A549 treated with DMSO at 1 μM for 4 hours (cell line): ENCODE data around the gene NMT1. TPM values are rescaled to one million over a fixed set of nuclear protein-coding genes. Genes with fewer than 3 reads are reported as not detected.

ENCODE experiments used
- total RNA-seq: library from RNA; stranded (reverse); fragments of 200-300 nt; extraction: Qiagen RNA extraction; gene quantifications from 5 replicates; pipeline ENCODE4 v1.2.3, GENCODE V29; 2022; ENCODE audit warnings: low read depth

The NMT1 gene
- 162 to 316 TPM (median 205 TPM) in 5 replicates for total RNA-seq

GRCh38 chr17:45060797-45061605 lies at the start of gene NMT1:
TSS of gene NMT1 (plus strand) at chr17:45061317. CDS start at chr17:45061330, 13 bp downstream.

DNA sequence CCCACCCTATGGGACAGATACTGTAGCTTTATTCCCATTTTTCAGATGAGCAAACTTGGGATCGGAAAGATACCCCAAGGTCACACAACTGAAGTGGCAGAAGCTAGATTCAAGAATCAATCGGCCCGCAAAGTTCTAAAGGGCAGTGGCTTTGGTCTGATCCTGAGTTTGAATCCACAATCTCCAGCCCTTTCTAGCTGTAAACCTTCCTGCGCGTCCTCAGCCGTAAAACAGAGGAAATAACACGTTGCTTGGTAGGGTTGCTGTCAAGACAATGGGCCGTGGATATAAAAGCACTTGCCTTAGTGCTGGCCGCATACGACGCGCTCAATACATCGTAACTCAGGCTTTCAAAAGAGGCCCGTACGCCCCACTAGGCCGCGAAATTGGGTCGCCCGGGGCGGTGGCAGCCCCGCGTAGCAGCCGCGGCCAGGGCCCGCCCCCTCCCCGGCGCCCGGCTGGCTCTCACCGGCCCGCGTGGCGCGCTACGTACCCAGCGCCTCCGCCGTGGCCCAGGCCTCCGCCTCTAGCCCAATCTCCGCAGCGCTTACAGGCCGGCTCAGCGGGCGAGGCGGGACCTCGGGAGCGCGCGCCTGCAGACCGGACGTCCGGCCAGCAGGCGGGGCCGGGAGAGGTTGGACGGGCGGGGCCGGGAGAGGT lies 9.9 kb upstream of the NMT1 start, which contains the start of gene DCAKD:
TSS of gene DCAKD (minus strand) at position 573 of the 660 bp plus-strand sequence. CDS start 16,747 bp downstream, outside the sequence.

DNA sequence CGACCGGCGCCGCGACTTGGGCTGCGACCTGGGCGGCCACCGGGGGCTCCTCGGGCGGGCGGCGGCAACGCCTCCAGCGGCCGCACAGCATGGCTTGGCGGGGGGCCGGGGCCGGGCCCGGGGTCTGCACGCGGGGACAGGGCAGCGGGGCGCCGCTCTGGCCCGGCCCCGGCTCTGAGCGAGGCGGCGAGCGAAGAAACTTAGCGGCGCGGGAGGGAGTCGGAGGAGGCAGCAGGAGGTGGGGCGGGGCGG lies 71.1 kb downstream of the NMT1 start, which contains the start of gene PLCD3:
TSS of gene PLCD3 (minus strand) at position 196 of the 252 bp plus-strand sequence. CDS start at position 91, 105 bp downstream.

GRCh38 chr17:45135192-45135977 lies 74.3 kb downstream of the NMT1 start, which contains the start of gene ACBD4:
TSS of gene ACBD4 (plus strand) at chr17:45135687. CDS start at chr17:45136145, 458 bp downstream.

DNA sequence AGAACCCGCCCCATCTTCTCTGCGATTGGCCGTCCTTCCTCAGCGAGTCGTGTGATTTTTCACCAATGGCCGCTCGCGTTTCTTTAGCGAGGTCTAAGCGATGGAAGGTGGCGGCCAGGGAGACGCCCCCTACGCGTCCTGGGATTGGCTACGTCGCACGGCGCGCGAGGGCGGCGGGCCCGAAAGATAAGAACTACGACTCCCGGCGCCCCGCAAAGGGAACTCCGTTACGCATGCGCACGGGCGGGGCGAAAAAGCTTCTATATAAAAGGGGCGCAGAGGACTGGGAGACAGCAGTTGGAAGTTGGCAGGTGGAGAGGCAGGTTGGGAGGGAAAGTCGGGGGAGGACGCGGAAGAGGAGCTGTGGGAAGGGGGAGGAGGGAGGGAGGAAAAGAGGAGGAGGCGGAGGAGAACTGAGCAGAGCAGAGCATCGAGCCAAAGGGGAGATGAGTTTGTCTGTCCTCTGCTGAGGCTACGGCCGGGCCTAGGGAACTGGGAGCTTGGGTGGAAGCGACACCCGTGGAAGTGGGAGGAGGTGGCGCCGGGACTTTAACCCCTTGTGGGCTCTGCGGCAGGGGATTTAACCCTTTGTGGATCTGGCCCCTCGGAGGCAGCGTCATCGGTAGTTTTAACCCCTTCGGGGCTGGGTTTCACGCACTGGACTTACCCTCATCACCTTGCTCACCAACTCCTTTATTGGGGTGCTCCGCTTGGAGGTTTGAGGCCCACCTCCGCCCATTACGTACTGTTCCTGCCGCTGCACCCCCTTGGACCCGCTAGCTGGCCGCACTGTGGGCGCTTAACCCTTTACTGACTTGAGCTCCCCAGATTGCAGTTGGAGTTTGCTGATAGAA lies 87.3 kb downstream of the NMT1 start, which contains the start of gene HEXIM1:
TSS of gene HEXIM1 (plus strand) at position 293 of the 854 bp plus-strand sequence. CDS start 716 bp downstream, outside the sequence.

Other genes with a start within 250 kb of the NMT1 start
- gene GJC1, start 231.0 kb upstream of the NMT1 start, total RNA-seq: 34.3 to 45.2 TPM (median 42.8 TPM) in 5 replicates
- gene HIGD1B, start 213.4 kb upstream of the NMT1 start, total RNA-seq: not detected in 5 replicates
- gene EFTUD2, start 161.9 kb upstream of the NMT1 start, total RNA-seq: 159 to 184 TPM (median 170 TPM) in 5 replicates
- 0.44 to 2.4 TPM (median 0.71 TPM) in 5 replicates for gene GFAP, start 145.8 kb upstream of the NMT1 start, total RNA-seq
- gene KIF18B, start 113.5 kb upstream of the NMT1 start, total RNA-seq: 33.4 to 46.7 TPM (median 45.4 TPM) in 5 replicates
- 17.6 to 30.5 TPM (median 24.6 TPM) in 5 replicates for gene C1QL1, start 93.0 kb upstream of the NMT1 start, total RNA-seq
- 18.0 to 24.0 TPM (median 20.5 TPM) in 5 replicates for gene DCAKD, start 9.7 kb upstream of the NMT1 start, total RNA-seq
- gene PLCD3, start 71.2 kb downstream of the NMT1 start, total RNA-seq: 177 to 204 TPM (median 194 TPM) in 5 replicates
- 5.0 to 8.9 TPM (median 7.8 TPM) in 5 replicates for gene ACBD4, start 74.4 kb downstream of the NMT1 start, total RNA-seq
- 48.8 to 56.1 TPM (median 51.9 TPM) in 5 replicates for gene HEXIM1, start 87.2 kb downstream of the NMT1 start, total RNA-seq
- gene HEXIM2, start 100.6 kb downstream of the NMT1 start, total RNA-seq: 12.6 to 18.6 TPM (median 18.0 TPM) in 5 replicates
- gene FMNL1, start 160.6 kb downstream of the NMT1 start, total RNA-seq: 31.1 to 48.3 TPM (median 44.1 TPM) in 5 replicates
- gene SPATA32, start 200.8 kb downstream of the NMT1 start, total RNA-seq: 0.11 to 0.25 TPM (median 0.22 TPM) in 5 replicates